Mesenchymal stem cell (in vitro differentiated cells and primary cell): ENCODE results near the gene PDE7B.

ENCODE experiments used
- DNase-seq: peaks from one replicate; pipeline ENCODE4 v3.0.0-alpha.2; 2013
- H2AFZ ChIP-seq: one replicate; pipeline ENCODE4 v1.6.1; 2013; ENCODE audit warnings: low read depth, mild to moderate bottlenecking, control low read depth, inconsistent platforms, low read length, moderate library complexity
- H2AK5ac ChIP-seq: 2 replicates; pipeline ENCODE4 v1.6.1; 2013; ENCODE audit warnings: low read length, moderate library complexity, mild to moderate bottlenecking, inconsistent platforms; ENCODE audit not compliant: severe bottlenecking
- H2BK120ac ChIP-seq: one replicate; pipeline ENCODE4 v1.6.1; 2013; ENCODE audit warnings: low read depth, mild to moderate bottlenecking, inconsistent platforms, low read length, moderate library complexity
- H2BK12ac ChIP-seq, 2 experiments: one replicate each; pipeline ENCODE4 v1.6.1; 2013; ENCODE audit warnings: inconsistent platforms in 2 of 2, low read length in 2 of 2, mild to moderate bottlenecking in 2 of 2, moderate library complexity in 2 of 2, control low read depth in 1 of 2
- H2BK15ac ChIP-seq: one replicate; pipeline ENCODE4 v1.6.1; 2013; ENCODE audit warnings: mild to moderate bottlenecking, low read depth, inconsistent platforms; ENCODE audit not compliant: poor library complexity, severe bottlenecking
- H2BK5ac ChIP-seq: 2 replicates; pipeline ENCODE4 v1.6.1; 2013; ENCODE audit warnings: low read depth, mild to moderate bottlenecking, low read length, control low read depth, inconsistent platforms; ENCODE audit not compliant: poor library complexity, severe bottlenecking
- H3K14ac ChIP-seq, 2 experiments: one replicate each; pipeline ENCODE4 v1.6.1; 2013; ENCODE audit warnings: inconsistent platforms in 2 of 2, low read length in 2 of 2, control low read depth in 1 of 2, mild to moderate bottlenecking in 1 of 2, moderate library complexity in 1 of 2
- H3K18ac ChIP-seq, 2 experiments: one replicate each; pipeline ENCODE4 v1.6.1; 2013; ENCODE audit warnings: inconsistent platforms in 2 of 2, low read length in 2 of 2, control low read depth in 1 of 2, low read depth in 1 of 2, mild to moderate bottlenecking in 1 of 2
- H3K23ac ChIP-seq, 2 experiments: one replicate each; pipeline ENCODE4 v1.6.1; 2013; ENCODE audit warnings: inconsistent platforms in 2 of 2, low read length in 2 of 2, mild to moderate bottlenecking in 2 of 2, moderate library complexity in 2 of 2, control low read depth in 1 of 2
- H3K27ac ChIP-seq: 2 replicates; pipeline ENCODE4 v1.5.1; 2013; ENCODE audit warnings: mild to moderate bottlenecking, moderate library complexity, low read length, control low read depth, inconsistent platforms; ENCODE audit not compliant: poor library complexity, severe bottlenecking
- H3K27me3 ChIP-seq, 2 experiments: 2 replicates each; pipeline versions ENCODE4 v1.6.1 to v1.7.0; 2013; ENCODE audit warnings: low read length in 2 of 2, mild to moderate bottlenecking in 2 of 2, moderate library complexity in 2 of 2, control low read depth in 1 of 2, inconsistent platforms in 1 of 2; ENCODE audit not compliant: control insufficient read depth in 1 of 2, insufficient read depth in 1 of 2
- H3K36me3 ChIP-seq, 2 experiments: 2 replicates each; pipeline versions ENCODE4 v1.6.1 to v1.7.0; 2013; ENCODE audit warnings: low read length in 2 of 2, control low read depth in 1 of 2, inconsistent platforms in 1 of 2, low read depth in 1 of 2, mild to moderate bottlenecking in 1 of 2; ENCODE audit not compliant: insufficient read depth in 2 of 2, control insufficient read depth in 1 of 2
- H3K4ac ChIP-seq, 2 experiments: one replicate each; pipeline ENCODE4 v1.6.1; 2013; ENCODE audit warnings: inconsistent platforms in 2 of 2, low read length in 2 of 2, mild to moderate bottlenecking in 2 of 2, moderate library complexity in 2 of 2, control low read depth in 1 of 2, low read depth in 1 of 2
- H3K4me1 ChIP-seq: 2 replicates; pipeline ENCODE4 v1.6.1; 2013; ENCODE audit warnings: low read depth, low read length, control low read depth; ENCODE audit not compliant: control insufficient read depth, insufficient read depth
- H3K4me2 ChIP-seq: 2 replicates; pipeline ENCODE4 v1.6.1; 2013; ENCODE audit warnings: low read length, mild to moderate bottlenecking, inconsistent platforms; ENCODE audit not compliant: poor library complexity, severe bottlenecking
- H3K4me3 ChIP-seq, 2 experiments: 2 replicates each; pipeline versions ENCODE4 v1.5.1 to v1.7.0; 2013; ENCODE audit warnings: low read length in 2 of 2, mild to moderate bottlenecking in 2 of 2, control low read depth in 1 of 2, low read depth in 1 of 2; ENCODE audit not compliant: insufficient read depth in 1 of 2
- H3K79me1 ChIP-seq: replicated peaks from 2 replicates; pipeline ENCODE4 v1.6.1; 2013; ENCODE audit warnings: mild to moderate bottlenecking, control low read depth, low read length, inconsistent platforms; ENCODE audit not compliant: poor library complexity, severe bottlenecking
- H3K9ac ChIP-seq: 2 replicates; pipeline ENCODE4 v1.7.0; 2013; ENCODE audit warnings: mild to moderate bottlenecking, low read length, moderate library complexity
- H3K9me3 ChIP-seq: 2 replicates; pipeline ENCODE4 v1.7.0; 2013; ENCODE audit warnings: mild to moderate bottlenecking, low read length; ENCODE audit not compliant: control insufficient read depth
- H4K8ac ChIP-seq: one replicate; pipeline ENCODE4 v1.6.1; 2013; ENCODE audit warnings: inconsistent platforms, mild to moderate bottlenecking, low read length, moderate library complexity
- H4K91ac ChIP-seq: one replicate; pipeline ENCODE4 v1.6.1; 2013; ENCODE audit warnings: mild to moderate bottlenecking, low read length, inconsistent platforms
- WGBS: methylation state at CpG from one replicate; pipeline ENCODE4 v1.1.7; 2013; ENCODE audit warnings: mixed read lengths; 5-methylcytosine and 5-hydroxymethylcytosine counted together

Gene PDE7B

GRCh38 chr6:135897087-135897486, 45.6 kb downstream of the PDE7B start:
- Histone ChIP-seq H3K9me3 (no peaks in the 10 kb centered on the region), H3K36me3 (no peaks in the 10 kb centered on the region), H3K79me1 (no peaks in the 10 kb centered on the region), H2BK12ac (no peak overlapping the region), H3K18ac (no peak overlapping the region), H3K14ac (no peak overlapping the region), H3K27me3 (no peaks in the 10 kb centered on the region), H3K23ac (no peak overlapping the region), H4K8ac (no peak overlapping the region), H3K27ac (no peak overlapping the region), H3K9ac (no peak overlapping the region), H3K4ac (no peak overlapping the region), H3K4me1 (no peaks in the 10 kb centered on the region), H3K4me3 (no peak overlapping the region), H2AK5ac (no peak overlapping the region), H2AFZ (no peak overlapping the region), H2BK120ac (no peak overlapping the region), H3K4me2 (no peak overlapping the region), H4K91ac (no peak overlapping the region), H2BK15ac (no peak overlapping the region), H2BK5ac (no peak overlapping the region)
- no CpG with 5 or more reads among the region's 1 CpG for WGBS
- no peak for DNase-seq

- no peak overlapping the region for H2AK5ac ChIP-seq
- WGBS = 92% methylated on average over 5 of the region's 6 CpGs
Observed at GRCh38 chr6:135901774-135902524, 50.4 kb downstream of the PDE7B start.

GRCh38 chr6:135902756-135903331, 51.3 kb downstream of the PDE7B start:
- H3K14ac ChIP-seq = no peak overlapping the region
- no peaks in the 10 kb centered on the region for H3K9me3 ChIP-seq
- no peaks in the 10 kb centered on the region for H3K36me3 ChIP-seq
- H3K79me1 ChIP-seq = peaks cover 1% of the 10 kb centered on the region
- no peak overlapping the region for H3K18ac ChIP-seq
- H4K91ac ChIP-seq = no peak overlapping the region
- H2BK120ac ChIP-seq = no peak overlapping the region
- peak overlapping the region; percentile 83 for H3K9ac ChIP-seq
- H2BK12ac ChIP-seq = no peak overlapping the region
- no peak overlapping the region for H4K8ac ChIP-seq
- no peak overlapping the region for H3K4me2 ChIP-seq
- no peak overlapping the region for H2AK5ac ChIP-seq
- no peak overlapping the region for H2AFZ ChIP-seq
- no peak for DNase-seq
- H3K27me3 ChIP-seq = no peaks in the 10 kb centered on the region
- H3K4ac ChIP-seq = no peak overlapping the region
- H3K4me3 ChIP-seq = peak overlapping the region in 1 of 2 experiments; percentile 65
- no peak overlapping the region for H3K27ac ChIP-seq
- H3K4me1 ChIP-seq = peaks cover 3% of the 10 kb centered on the region
- no CpG with 5 or more reads among the region's 2 CpGs for WGBS
- H2BK15ac ChIP-seq = no peak overlapping the region
- no peak overlapping the region for H3K23ac ChIP-seq
- H2BK5ac ChIP-seq = no peak overlapping the region

More at GRCh38 chr6:135901774-135902524, 50.4 kb downstream of the PDE7B start:
- H3K9me3 ChIP-seq = no peaks in the 10 kb centered on the region
- H2BK15ac ChIP-seq = no peak overlapping the region
- H3K14ac ChIP-seq = no peak overlapping the region
- H3K27ac ChIP-seq = no peak overlapping the region
- H2BK5ac ChIP-seq = no peak overlapping the region
- H3K9ac ChIP-seq = peak overlapping the region; percentile 83
- no peaks in the 10 kb centered on the region for H3K27me3 ChIP-seq
- H2AFZ ChIP-seq = no peak overlapping the region
- no peaks in the 10 kb centered on the region for H3K36me3 ChIP-seq
- H4K8ac ChIP-seq = no peak overlapping the region
- peaks cover 1% of the 10 kb centered on the region for H3K79me1 ChIP-seq
- H3K4me3 ChIP-seq = peak overlapping the region in 1 of 2 experiments; percentile 65
- no peak overlapping the region for H3K18ac ChIP-seq
- H2BK12ac ChIP-seq = no peak overlapping the region
- H3K4ac ChIP-seq = no peak overlapping the region
- peaks cover 3% of the 10 kb centered on the region for H3K4me1 ChIP-seq
- no peak overlapping the region for H4K91ac ChIP-seq
- no peak for DNase-seq
- no peak overlapping the region for H3K4me2 ChIP-seq
- no peak overlapping the region for H3K23ac ChIP-seq
- no peak overlapping the region for H2BK120ac ChIP-seq

GRCh38 chr6:135904666-135905065, 53.2 kb downstream of the PDE7B start:
- Histone ChIP-seq H2BK120ac (no peak overlapping the region), H3K79me1 (peaks cover 1% of the 10 kb centered on the region), H2AFZ (no peak overlapping the region), H2BK12ac (no peak overlapping the region), H3K9me3 (no peaks in the 10 kb centered on the region), H3K4me3 (no peak overlapping the region), H3K36me3 (no peaks in the 10 kb centered on the region), H3K4me1 (peaks cover 3% of the 10 kb centered on the region), H2AK5ac (no peak overlapping the region), H3K27me3 (no peaks in the 10 kb centered on the region), H3K18ac (no peak overlapping the region), H3K27ac (no peak overlapping the region), H2BK15ac (no peak overlapping the region), H4K8ac (no peak overlapping the region), H3K23ac (no peak overlapping the region), H2BK5ac (no peak overlapping the region), H4K91ac (no peak overlapping the region), H3K4me2 (no peak overlapping the region), H3K4ac (no peak overlapping the region), H3K14ac (no peak overlapping the region), H3K9ac (no peak overlapping the region)
- DNase-seq = no peak
- 67% methylated on average over 1 of the region's 2 CpGs for WGBS
